NCI-H1105 (cell line): ENCODE measurements around the gene PIWIL4.
A peak's percentile ranks its signal among the peaks of the same experiment; 100 is the strongest.
"Not testable (repeated sequence)": the region's sequence is repeated elsewhere in the genome, so short reads cannot be mapped to it uniquely, and the experiment has no call there.

Experiments used
- DNase-seq: peaks from one replicate; lab custom pipeline; 2025; lab: John Stamatoyannopoulos, UW

The PIWIL4 gene

DNA sequence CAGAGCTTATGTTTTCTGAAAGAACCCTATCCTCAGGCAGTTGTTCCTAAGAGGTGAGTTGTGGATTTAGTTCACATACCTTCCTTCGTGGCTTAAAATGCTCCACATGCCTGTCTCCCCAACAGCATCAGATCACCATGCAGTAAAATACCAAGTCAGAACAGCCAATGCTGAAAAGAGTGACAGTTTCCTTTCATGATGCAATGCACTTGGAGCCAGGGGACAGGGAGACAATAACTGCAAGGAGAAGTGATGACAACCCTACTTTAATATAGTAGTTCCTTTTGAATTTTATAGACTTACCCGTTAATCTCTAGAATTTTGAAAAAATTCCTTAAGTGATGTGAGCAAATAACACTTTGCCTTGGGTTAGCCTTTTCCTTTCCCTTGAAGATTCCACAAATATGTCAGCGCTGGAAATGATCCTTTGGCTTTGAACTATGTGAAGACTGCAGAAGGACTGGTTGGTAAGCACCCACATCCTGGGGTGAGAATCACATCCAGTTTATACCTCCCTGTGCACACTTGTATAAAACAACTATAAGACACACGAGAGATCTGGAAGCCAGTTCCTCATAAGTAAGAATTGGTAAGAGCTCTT is 71.2 kb downstream of the PIWIL4 start:
- DNase-seq = no peak

GRCh38 chr11:94638902-94639373 is 71.8 kb downstream of the PIWIL4 start:
- no peak for DNase-seq

GRCh38 chr11:94639901-94640721 is 72.9 kb downstream of the PIWIL4 start:
- no peak for DNase-seq

GRCh38 chr11:94641167-94641761 is 74.1 kb downstream of the PIWIL4 start:
- no peak for DNase-seq

GRCh38 chr11:94643186-94643585 is 76.0 kb downstream of the PIWIL4 start:
- not testable (repeated sequence) for DNase-seq

DNA sequence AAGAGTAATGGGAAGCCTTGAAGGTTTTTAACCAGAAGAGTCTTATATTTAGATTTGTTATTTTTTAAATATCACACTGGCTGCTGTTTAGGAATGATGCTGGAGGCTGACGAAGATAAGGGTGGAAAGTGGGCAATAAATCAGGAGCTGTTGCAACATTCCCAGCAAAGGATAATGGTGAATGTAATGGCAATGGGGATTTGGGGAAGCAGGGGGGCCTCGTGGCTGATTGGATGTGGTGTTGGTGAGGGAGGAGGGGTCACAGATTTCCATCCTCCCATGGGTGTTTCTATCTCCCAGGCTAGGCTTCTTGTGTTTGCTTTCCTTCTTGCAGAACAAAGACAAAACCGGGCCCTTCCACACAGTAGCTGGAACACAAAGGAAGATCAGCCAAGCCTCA is 80.8 kb downstream of the PIWIL4 start:
- DNase-seq = no peak

DNA sequence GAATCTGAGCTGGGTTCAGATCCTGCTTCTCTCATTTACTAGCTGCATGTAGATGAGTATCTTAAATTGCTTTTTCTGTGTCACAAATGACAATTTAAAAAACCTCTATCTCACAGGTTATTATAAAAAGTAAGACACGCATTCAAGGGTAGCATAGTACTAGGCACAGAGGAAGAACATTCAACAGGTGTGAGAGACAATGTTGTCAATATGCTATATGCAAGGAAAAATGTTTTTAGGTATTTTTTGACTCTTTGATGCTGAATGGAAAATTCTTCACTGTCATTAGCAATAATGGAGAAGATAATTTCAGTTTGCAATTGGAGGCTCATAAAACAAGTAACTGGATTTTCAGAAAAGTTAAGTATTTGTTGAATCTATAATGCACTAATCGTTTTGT is 81.6 kb downstream of the PIWIL4 start:
- no peak for DNase-seq

- no peak for DNase-seq
Observed at GRCh38 chr11:94649254-94649653, 82.1 kb downstream of the PIWIL4 start.

- no peak for DNase-seq
Observed at GRCh38 chr11:94649964-94650623, 82.9 kb downstream of the PIWIL4 start.

GRCh38 chr11:94650756-94651155 is 83.6 kb downstream of the PIWIL4 start:
- no peak for DNase-seq

DNA sequence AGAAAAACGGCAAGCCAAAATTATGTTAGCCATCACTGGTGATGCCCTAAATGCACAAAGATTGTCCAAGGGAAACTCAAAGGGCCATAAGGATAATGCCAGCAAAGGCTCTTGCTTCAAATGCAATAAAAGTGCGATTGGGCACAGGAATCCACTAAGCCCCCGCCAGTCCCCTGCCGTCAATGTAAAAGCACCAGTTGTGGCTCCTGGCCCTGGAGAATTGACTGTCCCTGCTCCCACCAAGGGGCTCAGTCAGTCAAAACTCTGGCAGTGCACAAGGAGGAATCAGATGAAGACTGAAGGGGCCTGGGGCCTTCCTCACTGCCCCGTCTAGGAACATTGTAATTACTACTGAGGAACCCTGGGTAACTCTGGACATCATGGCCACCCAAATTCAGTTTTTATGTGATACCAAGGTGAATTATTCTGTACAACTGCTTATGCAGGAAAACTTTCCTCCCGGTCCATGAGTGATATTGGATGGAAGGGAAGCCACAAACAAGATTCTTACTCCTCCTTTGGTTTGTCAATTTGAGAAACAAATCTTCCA is 85.6 kb downstream of the PIWIL4 start:
- DNase-seq = no peak

GRCh38 chr11:94653561-94653960 is 86.4 kb downstream of the PIWIL4 start:
- no peak for DNase-seq

DNA sequence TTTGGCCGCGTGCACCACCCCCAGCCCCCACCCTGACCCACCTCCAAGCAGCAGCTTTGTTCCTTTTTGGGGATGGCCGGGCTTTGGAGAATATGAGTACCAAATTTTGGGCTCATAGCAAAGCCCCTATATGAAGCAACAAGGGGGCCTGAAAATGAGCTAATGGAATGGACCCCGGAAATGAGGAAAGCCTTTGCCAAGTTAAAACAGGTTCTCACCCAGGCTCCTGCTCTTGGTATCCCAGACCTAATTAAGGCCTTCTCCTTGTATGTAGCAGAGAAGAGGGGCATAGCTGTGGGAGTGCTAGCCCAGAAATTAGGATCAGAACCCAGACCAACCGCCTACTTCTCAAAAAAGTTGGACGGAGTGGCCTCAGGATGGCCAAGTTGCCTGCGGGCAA is 87.0 kb downstream of the PIWIL4 start:
- no peak for DNase-seq

- DNase-seq = no peak
Observed at GRCh38 chr11:94655291-94655690, 88.1 kb downstream of the PIWIL4 start.

GRCh38 chr11:94655956-94656355 is 88.8 kb downstream of the PIWIL4 start:
- DNase-seq = no peak

GRCh38 chr11:94656968-94657367 is 89.8 kb downstream of the PIWIL4 start:
- no peak for DNase-seq

DNA sequence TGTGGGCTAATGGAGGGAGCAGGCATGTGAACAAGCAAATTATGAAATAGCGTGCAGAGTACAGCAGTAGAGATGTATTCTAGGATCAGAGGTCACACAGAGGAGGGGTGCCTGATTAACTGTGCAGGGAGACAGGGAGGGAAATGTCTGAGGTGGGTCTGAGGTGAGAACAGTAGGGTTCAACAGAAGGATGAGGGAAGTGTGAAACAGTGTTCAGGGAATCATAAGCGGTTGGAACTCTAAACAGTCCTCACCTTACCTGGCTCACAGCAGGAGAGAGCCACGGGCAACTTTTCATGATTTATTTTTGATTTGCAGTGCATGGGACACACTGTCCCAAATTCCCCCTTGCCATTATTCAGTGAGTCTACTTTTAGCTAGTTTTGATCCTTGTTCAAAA is 90.5 kb downstream of the PIWIL4 start:
- DNase-seq = no peak

GRCh38 chr11:94658386-94658785 is 91.2 kb downstream of the PIWIL4 start:
- DNase-seq = peak; percentile 10

GRCh38 chr11:94658888-94659287 is 91.7 kb downstream of the PIWIL4 start:
- DNase-seq = no peak

GRCh38 chr11:94661444-94661843 is 94.3 kb downstream of the PIWIL4 start:
- no peak for DNase-seq

- no peak for DNase-seq
Observed at GRCh38 chr11:94662065-94662779, 95.1 kb downstream of the PIWIL4 start.
